Mammary epithelial cell (primary cell): Measurements from ENCODE around the gene GPR84.

Experiments used
- EZH2 ChIP-seq: IDR thresholded peaks from 2 replicates; pipeline ENCODE4 v1.6.1; 2012; ENCODE audit warnings: low read length, inconsistent platforms, borderline replicate concordance
- TF ChIP-seq, protein P1 (sequence below), 2 donors: IDR thresholded peaks in 1 of 2; conservative IDR thresholded peaks in 1 of 2; 2 replicates each; pipeline ENCODE4 v1.5.1; 2011 to 2012; ENCODE audit warnings: inconsistent platforms in 2 of 2, low read length in 2 of 2, mild to moderate bottlenecking in 2 of 2, control low read depth in 1 of 2, low read depth in 1 of 2; ENCODE audit not compliant: insufficient read depth in 1 of 2; ENCODE audit errors: extremely low read depth in 1 of 2

DNA sequence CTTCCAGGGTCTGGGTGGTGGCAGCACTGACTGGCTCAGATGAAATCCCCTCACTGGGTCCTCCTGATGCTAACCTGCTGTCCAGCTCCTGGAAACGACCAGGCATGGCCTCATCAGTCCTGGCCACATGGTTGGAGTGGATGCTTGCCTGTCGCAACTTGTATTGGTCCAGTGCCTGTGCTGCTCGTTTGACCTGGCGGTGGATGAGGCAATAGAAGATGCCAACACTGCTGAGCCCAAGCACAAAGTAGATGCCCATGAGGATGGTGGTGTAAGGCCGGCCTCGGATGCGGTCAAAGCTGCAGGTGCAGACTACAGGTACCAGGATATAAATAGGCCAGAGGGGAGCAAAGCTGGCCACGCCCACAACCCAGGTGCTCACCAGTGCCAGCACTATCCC lies 1.2 kb downstream of the GPR84 start:
- TF ChIP-seq, protein P1, sequence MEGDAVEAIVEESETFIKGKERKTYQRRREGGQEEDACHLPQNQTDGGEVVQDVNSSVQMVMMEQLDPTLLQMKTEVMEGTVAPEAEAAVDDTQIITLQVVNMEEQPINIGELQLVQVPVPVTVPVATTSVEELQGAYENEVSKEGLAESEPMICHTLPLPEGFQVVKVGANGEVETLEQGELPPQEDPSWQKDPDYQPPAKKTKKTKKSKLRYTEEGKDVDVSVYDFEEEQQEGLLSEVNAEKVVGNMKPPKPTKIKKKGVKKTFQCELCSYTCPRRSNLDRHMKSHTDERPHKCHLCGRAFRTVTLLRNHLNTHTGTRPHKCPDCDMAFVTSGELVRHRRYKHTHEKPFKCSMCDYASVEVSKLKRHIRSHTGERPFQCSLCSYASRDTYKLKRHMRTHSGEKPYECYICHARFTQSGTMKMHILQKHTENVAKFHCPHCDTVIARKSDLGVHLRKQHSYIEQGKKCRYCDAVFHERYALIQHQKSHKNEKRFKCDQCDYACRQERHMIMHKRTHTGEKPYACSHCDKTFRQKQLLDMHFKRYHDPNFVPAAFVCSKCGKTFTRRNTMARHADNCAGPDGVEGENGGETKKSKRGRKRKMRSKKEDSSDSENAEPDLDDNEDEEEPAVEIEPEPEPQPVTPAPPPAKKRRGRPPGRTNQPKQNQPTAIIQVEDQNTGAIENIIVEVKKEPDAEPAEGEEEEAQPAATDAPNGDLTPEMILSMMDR (conservative IDR thresholded peaks at IDR 0.05 in 1 of 2, IDR thresholded peaks at IDR 0.05 in 1 of 2; ENCODE audit: extremely low read depth in 1 of 2, insufficient read depth in 1 of 2, low read depth in 1 of 2, low read length in 2 of 2): no peak
- no peak for TF ChIP-seq EZH2
